Measurements from ENCODE around the gene SUGP2. TPM values are rescaled to one million over a fixed set of nuclear protein-coding genes. Genes with fewer than 3 reads are reported as not detected.

The SUGP2 gene
- 41.5 TPM for total RNA-seq

GRCh38 chr19:19033426-19034203, at the start of gene SUGP2, which contains the start of gene ARMC6:
SUGP2 (minus strand) TSS chr19:19033517; CDS start chr19:19031071, 2,446 bp downstream.
ARMC6 (plus strand) TSS chr19:19033603; CDS start chr19:19034210, 607 bp downstream.
- no peaks in the 10 kb centered on the region for H3K9me3 ChIP-seq (ENCODE audit: low read depth, low read length)
- H3K4me1 ChIP-seq (ENCODE audit: insufficient read depth, low read length) = peaks cover 32% of the 10 kb centered on the region
- H3K27me3 ChIP-seq (ENCODE audit: insufficient read depth, low read length) = no peaks in the 10 kb centered on the region
- peak within 1 kb of the TSS; percentile 81 for H3K4me3 ChIP-seq (ENCODE audit: low read length)

DNA sequence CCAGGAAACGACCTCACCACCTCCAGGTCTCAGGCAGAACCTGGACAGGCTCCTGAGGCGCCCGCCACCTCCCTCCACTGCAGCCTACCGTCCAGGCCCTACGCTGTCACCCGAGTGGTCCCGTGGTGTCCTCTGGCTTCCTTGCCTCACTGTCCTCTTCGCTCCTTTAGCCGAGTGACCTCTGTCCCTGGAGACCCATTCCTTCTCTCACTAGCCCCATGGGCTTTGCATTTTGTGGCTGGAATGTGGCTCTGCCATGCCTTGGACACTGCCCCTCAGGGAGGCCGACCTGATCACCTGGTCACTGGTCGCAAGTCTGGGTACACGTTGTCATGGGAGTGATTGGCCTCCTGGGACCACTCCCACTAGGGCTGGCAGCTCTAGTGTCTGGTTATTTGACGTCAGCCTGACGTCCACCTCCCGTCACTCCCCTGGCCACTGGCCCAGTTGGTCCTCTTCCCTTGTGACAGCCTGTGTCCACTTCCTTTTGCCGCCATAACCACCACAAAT, 48.4 kb upstream of the SUGP2 start:
- peaks cover 14% of the 10 kb centered on the region for H3K4me1 ChIP-seq (ENCODE audit: insufficient read depth, low read length)
- no peaks in the 10 kb centered on the region for H3K27me3 ChIP-seq (ENCODE audit: insufficient read depth, low read length)
- H3K4me3 ChIP-seq (ENCODE audit: low read length) = no peak overlapping the region
- H3K9me3 ChIP-seq (ENCODE audit: low read depth, low read length) = no peaks in the 10 kb centered on the region

DNA sequence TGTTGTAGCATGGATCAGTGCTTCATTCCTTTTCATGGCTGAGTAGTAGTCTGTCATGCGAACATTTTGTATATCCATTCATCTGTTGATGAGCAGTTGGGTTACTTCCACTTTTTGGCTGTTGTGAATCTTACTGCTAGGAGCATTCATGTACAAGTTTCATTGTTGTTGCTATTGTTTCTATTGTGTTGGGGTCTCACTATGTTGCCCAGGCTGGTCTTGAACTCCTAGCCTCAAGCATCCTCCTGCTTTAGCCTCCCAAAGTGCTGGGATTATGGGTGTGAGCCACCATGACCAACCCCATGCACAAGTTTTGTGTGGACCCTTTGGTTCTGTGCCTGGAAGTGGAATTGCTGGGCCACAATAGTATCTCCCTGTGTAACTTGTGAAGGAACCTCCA, 46.3 kb upstream of the SUGP2 start:
- H3K27me3 ChIP-seq (ENCODE audit: insufficient read depth, low read length) = no peaks in the 10 kb centered on the region
- H3K4me3 ChIP-seq (ENCODE audit: low read length) = no peak overlapping the region
- peaks cover 17% of the 10 kb centered on the region for H3K4me1 ChIP-seq (ENCODE audit: insufficient read depth, low read length)
- H3K9me3 ChIP-seq (ENCODE audit: low read depth, low read length) = no peaks in the 10 kb centered on the region

- H3K27me3 ChIP-seq (ENCODE audit: insufficient read depth, low read length) = no peaks in the 10 kb centered on the region
- H3K4me1 ChIP-seq (ENCODE audit: insufficient read depth, low read length) = peaks cover 17% of the 10 kb centered on the region
- no peaks in the 10 kb centered on the region for H3K9me3 ChIP-seq (ENCODE audit: low read depth, low read length)
- no peak overlapping the region for H3K4me3 ChIP-seq (ENCODE audit: low read length)
Observed at GRCh38 chr19:19078801-19079200, 45.5 kb upstream of the SUGP2 start.

GRCh38 chr19:19077103-19077502, 43.8 kb upstream of the SUGP2 start:
- Histone ChIP-seq H3K27me3 (ENCODE audit: insufficient read depth, low read length) (no peaks in the 10 kb centered on the region), H3K4me1 (ENCODE audit: insufficient read depth, low read length) (peaks cover 17% of the 10 kb centered on the region), H3K9me3 (ENCODE audit: low read depth, low read length) (no peaks in the 10 kb centered on the region), H3K4me3 (ENCODE audit: low read length) (no peak overlapping the region)

DNA sequence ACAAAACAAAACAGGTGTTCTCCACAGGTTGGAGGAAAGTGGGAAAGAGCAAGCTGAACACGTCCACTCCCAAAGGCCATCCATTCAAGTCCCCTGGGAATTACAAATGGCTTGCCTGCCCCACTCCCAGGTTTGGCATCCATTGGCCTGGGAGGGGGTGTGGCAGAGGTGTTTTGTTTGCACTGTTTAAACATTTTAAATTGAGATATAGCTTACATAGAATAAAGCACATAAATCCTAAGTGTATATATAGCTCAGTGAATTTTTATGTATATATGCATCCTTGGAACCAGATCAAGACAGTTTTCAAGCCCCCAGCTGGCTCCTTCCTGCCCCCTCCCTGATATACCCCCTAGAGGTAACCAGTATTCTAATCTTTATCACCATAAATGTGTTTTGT, 43.2 kb upstream of the SUGP2 start:
- H3K4me1 ChIP-seq (ENCODE audit: insufficient read depth, low read length) = peaks cover 17% of the 10 kb centered on the region
- H3K4me3 ChIP-seq (ENCODE audit: low read length) = no peak overlapping the region
- H3K27me3 ChIP-seq (ENCODE audit: insufficient read depth, low read length) = no peaks in the 10 kb centered on the region
- no peaks in the 10 kb centered on the region for H3K9me3 ChIP-seq (ENCODE audit: low read depth, low read length)

GRCh38 chr19:19075126-19075525, 41.8 kb upstream of the SUGP2 start:
- Histone ChIP-seq H3K4me1 (ENCODE audit: insufficient read depth, low read length) (peaks cover 17% of the 10 kb centered on the region), H3K4me3 (ENCODE audit: low read length) (no peak overlapping the region), H3K9me3 (ENCODE audit: low read depth, low read length) (no peaks in the 10 kb centered on the region), H3K27me3 (ENCODE audit: insufficient read depth, low read length) (no peaks in the 10 kb centered on the region)

- Histone ChIP-seq H3K4me3 (ENCODE audit: low read length) (no peak overlapping the region), H3K4me1 (ENCODE audit: insufficient read depth, low read length) (peaks cover 20% of the 10 kb centered on the region), H3K9me3 (ENCODE audit: low read depth, low read length) (no peaks in the 10 kb centered on the region), H3K27me3 (ENCODE audit: insufficient read depth, low read length) (no peaks in the 10 kb centered on the region)
Observed at GRCh38 chr19:19074196-19074882, 41.0 kb upstream of the SUGP2 start.

GRCh38 chr19:19071897-19072296, 38.6 kb upstream of the SUGP2 start:
- Histone ChIP-seq H3K4me3 (ENCODE audit: low read length) (no peak overlapping the region), H3K27me3 (ENCODE audit: insufficient read depth, low read length) (no peaks in the 10 kb centered on the region), H3K4me1 (ENCODE audit: insufficient read depth, low read length) (peaks cover 33% of the 10 kb centered on the region), H3K9me3 (ENCODE audit: low read depth, low read length) (no peaks in the 10 kb centered on the region)

DNA sequence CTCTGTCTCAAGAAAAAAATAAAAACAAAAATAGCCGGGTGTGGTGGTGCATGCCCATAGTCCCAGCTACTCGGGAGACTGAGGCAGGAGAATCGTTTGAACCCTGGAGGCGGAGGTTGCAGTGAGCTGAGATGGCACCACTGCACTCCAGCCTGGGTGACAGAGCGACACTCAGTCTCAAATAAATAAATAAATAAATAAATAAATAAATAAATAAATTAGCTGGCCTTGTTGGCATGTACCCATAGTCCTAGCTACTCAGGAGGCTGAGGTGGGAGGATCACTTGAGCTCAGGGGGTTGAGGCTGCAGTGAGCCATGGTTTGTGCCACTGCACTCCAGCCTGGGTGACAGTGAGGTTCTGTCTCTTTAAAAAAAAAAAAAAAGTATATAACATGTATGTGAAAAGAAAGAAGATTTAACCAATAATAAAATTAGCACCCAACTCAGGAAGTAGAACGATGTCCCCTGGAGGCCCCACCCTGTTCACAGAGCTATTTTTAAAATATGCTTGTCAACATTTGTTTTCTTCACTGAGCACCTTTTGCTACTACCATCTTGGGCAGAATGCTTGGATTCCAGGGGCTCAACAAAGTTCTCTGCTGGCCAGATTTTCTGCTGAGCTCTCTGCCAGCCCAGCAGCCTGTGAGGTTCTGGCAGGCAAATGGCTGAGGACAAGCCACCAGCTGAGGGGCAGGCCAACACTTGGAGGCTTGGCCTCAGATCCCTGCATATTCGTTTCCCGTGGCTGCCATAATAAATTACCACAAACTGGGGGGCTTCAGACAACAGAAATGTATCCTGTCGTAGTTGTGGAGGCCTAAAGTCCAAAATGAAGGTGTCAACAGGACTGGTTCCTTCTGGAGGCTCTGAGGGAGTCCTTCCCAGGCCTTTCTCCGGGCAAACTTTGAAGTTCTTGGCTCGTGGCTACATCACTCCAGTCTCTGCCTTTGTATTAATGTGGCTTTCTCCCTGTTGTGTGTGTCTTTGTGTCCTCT, 35.6 kb upstream of the SUGP2 start:
- Histone ChIP-seq H3K27me3 (ENCODE audit: insufficient read depth, low read length) (no peaks in the 10 kb centered on the region), H3K9me3 (ENCODE audit: low read depth, low read length) (no peaks in the 10 kb centered on the region), H3K4me3 (ENCODE audit: low read length) (no peak overlapping the region), H3K4me1 (ENCODE audit: insufficient read depth, low read length) (peaks cover 55% of the 10 kb centered on the region)

DNA sequence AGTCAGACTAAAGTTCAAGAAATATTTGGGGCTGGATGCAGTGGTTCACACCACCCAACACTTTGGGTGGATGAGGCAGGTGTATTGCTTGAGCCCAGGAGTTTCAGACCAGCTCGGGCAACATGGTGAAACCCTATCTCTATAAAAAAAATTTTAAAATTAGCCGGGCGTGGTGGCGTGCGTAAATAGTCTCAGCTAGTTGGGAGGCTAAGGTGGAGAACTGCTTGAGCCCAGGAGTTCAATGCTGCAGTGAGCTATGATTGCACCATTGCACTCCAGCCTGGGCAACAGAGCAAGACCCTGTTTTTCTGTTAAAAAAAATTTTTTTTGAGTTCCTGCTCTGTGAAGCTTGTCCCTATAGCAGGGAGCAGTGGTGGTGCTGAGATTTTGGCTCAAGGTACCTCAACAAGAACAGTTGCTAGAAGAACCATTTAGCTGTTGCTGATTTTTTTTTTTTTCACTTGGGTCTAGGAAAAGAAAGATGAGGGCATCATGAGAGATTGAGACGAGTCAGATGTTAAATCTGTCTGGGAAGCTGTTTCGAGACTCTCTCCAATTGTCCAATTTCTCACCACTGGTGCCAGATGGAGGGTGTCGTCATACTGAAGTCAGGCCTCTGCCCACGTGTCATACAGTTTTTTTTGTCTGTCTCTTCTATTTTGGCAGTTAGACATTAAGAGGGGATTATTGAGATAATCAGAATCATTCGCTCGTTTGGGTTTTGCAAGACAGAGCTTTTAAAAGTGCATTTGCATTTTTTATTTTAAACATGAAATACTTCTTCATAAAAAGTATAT, 34.2 kb upstream of the SUGP2 start:
- H3K9me3 ChIP-seq (ENCODE audit: low read depth, low read length) = no peaks in the 10 kb centered on the region
- H3K4me3 ChIP-seq (ENCODE audit: low read length) = no peak overlapping the region
- H3K27me3 ChIP-seq (ENCODE audit: insufficient read depth, low read length) = no peaks in the 10 kb centered on the region
- H3K4me1 ChIP-seq (ENCODE audit: insufficient read depth, low read length) = peaks cover 62% of the 10 kb centered on the region

DNA sequence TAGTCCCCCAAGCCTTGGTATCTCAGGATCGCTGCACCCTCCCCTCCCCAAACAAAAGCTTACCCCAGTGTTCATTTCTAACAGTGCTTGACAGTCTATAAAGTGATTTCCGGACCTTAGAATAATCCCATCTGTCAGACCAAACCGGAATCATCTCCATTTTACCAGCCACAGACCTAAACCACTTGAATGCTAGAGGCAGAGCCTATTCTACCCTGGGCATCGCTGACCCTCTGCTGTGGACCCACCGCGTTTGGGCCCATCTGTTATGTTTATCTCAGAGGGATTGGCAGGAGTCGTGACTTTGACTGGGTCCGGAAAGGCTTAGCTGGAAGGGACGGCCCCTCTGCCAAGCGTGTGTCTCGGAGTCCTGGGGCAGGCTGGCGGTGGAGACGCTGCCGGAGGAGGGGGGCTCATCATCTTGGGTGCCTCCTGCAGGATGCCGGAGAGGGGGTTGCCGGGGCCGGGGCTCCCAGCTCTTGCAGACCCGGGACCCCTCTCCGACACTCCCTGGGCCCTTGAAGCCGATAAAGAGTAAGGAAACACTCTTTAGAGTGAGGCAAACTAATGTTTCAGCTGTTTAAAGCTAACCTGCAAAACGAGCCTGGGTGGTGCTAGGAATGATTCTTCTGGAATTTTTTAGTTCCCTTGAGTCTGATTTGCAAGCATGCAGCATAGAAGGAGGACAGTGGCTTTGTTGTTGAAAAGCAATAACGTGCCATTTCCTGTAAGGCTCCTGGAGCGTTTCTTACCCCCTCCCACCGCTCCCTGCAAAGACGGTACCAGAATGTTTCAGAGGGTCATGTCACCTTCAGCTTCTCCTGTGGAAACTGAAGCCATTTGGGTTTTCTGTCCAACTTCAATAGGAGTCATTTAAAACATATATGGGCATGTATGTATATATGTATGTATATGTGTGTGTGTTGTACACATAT, 31.8 kb upstream of the SUGP2 start:
- Histone ChIP-seq H3K4me1 (ENCODE audit: insufficient read depth, low read length) (peaks cover 62% of the 10 kb centered on the region), H3K27me3 (ENCODE audit: insufficient read depth, low read length) (no peaks in the 10 kb centered on the region), H3K9me3 (ENCODE audit: low read depth, low read length) (no peaks in the 10 kb centered on the region), H3K4me3 (ENCODE audit: low read length) (peak overlapping the region; percentile 54)

DNA sequence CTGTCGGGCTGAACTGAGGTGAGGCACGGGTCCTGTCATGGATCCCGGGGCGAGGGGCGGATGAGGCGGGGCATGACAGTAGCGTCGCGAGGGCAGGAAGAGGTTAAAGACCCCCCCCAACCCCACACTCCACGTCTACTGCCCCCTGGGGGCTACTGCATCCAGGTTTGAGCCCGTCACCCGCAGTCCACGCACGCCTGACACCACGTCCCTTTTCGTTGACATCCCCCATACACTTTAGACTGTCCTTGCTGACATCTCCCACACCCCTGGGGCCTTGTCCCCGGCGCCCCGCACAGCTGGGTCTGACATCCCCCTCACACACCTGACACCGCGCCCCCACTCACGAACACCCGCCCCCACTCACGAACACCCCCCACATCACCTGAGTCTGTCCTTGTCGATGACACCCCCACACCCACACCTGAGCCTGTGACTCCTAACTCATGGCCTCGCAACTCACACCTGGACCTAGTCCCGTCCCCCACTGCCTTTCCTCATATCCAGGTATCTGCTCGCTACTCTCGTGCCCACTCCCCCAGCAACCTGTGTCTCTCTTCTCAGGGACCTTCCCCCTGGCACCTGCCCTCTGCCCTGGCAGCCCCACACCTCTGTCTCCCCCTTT, 30.9 kb upstream of the SUGP2 start:
- H3K4me1 ChIP-seq (ENCODE audit: insufficient read depth, low read length) = peaks cover 57% of the 10 kb centered on the region
- H3K4me3 ChIP-seq (ENCODE audit: low read length) = peak overlapping the region; percentile 54

More for the DNA sequence above, 30.9 kb upstream of the SUGP2 start:
- H3K27me3 ChIP-seq (ENCODE audit: insufficient read depth, low read length) = no peaks in the 10 kb centered on the region
- no peaks in the 10 kb centered on the region for H3K9me3 ChIP-seq (ENCODE audit: low read depth, low read length)

Data from mononuclear cell (primary cell).